Thyroid gland (tissue), 4 donors: Measurements from ENCODE around the gene FOXRED2.

Source experiments
- POLR2A ChIP-seq, 2 donors: fragments of 450-650 bp; IDR thresholded peaks; one replicate each; pipeline ENCODE4 v1.6.1; 2017; ENCODE audit warnings: antibody characterized with exemption in 2 of 2, mild to moderate bottlenecking in 2 of 2, moderate library complexity in 1 of 2
- TF ChIP-seq, protein P1 (sequence below), 6 experiments: fragments of 200-600 bp in 3 of 6; fragments of 450-650 bp in 3 of 6; sonication (generic) in 3 of 6; IDR thresholded peaks; one replicate each; pipeline ENCODE4 v1.5.1; 2016 to 2019; ENCODE audit warnings: antibody characterized with exemption in 6 of 6, mild to moderate bottlenecking in 2 of 6, inconsistent platforms in 1 of 6, moderate library complexity in 1 of 6

GRCh38 chr22:36471341-36471821 lies 35.5 kb downstream of the FOXRED2 start:
- TF ChIP-seq, protein P1, sequence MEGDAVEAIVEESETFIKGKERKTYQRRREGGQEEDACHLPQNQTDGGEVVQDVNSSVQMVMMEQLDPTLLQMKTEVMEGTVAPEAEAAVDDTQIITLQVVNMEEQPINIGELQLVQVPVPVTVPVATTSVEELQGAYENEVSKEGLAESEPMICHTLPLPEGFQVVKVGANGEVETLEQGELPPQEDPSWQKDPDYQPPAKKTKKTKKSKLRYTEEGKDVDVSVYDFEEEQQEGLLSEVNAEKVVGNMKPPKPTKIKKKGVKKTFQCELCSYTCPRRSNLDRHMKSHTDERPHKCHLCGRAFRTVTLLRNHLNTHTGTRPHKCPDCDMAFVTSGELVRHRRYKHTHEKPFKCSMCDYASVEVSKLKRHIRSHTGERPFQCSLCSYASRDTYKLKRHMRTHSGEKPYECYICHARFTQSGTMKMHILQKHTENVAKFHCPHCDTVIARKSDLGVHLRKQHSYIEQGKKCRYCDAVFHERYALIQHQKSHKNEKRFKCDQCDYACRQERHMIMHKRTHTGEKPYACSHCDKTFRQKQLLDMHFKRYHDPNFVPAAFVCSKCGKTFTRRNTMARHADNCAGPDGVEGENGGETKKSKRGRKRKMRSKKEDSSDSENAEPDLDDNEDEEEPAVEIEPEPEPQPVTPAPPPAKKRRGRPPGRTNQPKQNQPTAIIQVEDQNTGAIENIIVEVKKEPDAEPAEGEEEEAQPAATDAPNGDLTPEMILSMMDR (IDR thresholded peaks at IDR 0.05): no peak
- no peak for TF ChIP-seq POLR2A (IDR thresholded peaks at IDR 0.05)
